Mucosa of descending colon (tissue), 3 donors: ENCODE measurements around the gene PATL2. TPM values are rescaled to one million over a fixed set of nuclear protein-coding genes. Genes with fewer than 3 reads are reported as not detected.

ENCODE experiments used
- ATAC-seq: fragments of 200-7000 bp; cut with Tn5 transposase; one replicate; pipeline ENCODE4 v1.9.1; 2020; ENCODE audit warnings: mild to moderate bottlenecking, moderate library complexity
- DNase-seq, 3 donors: peaks; one replicate each; pipeline ENCODE4 v3.0.0-alpha.2; 2020
- H3K36me3 ChIP-seq: fragments of 200-600 bp; one replicate; pipeline ENCODE4 v1.8.0; 2021; ENCODE audit warnings: low read depth, mild to moderate bottlenecking
- H3K4me1 ChIP-seq: fragments of 200-600 bp; one replicate; pipeline ENCODE4 v1.8.0; 2021; ENCODE audit warnings: low read depth, mild to moderate bottlenecking
- H3K4me3 ChIP-seq: fragments of 200-600 bp; one replicate; pipeline ENCODE4 v1.8.0; 2021; ENCODE audit warnings: mild to moderate bottlenecking
- H3K9me3 ChIP-seq: fragments of 200-600 bp; one replicate; pipeline ENCODE4 v1.8.0; 2021; ENCODE audit warnings: mild to moderate bottlenecking
- CTCF ChIP-seq: fragments of 200-600 bp; IDR thresholded peaks from one replicate; pipeline ENCODE4 v1.8.0; 2022; ENCODE audit warnings: antibody characterized with exemption, mild to moderate bottlenecking
- intact Hi-C, 2 donors: fragments of 100-400 bp; cut with DNase I in 1 of 2; cut with micrococcal nuclease in 1 of 2; formaldehyde crosslinking; loops; one replicate each; pipeline versions ENCODE4 v1.11.0 to v1.11.1; 2022; cut with DNase I, micrococcal nuclease
- total RNA-seq, 3 donors: library from RNA; stranded (reverse); fragmentation: NEBNext Ultra II Directional in 2 of 3; extraction: Animal tissue kit (Norgen Biotek cat#: 25700) in 2 of 3; gene quantifications; one replicate each; pipeline versions ENCODE4 v1.2.1 to v1.2.4, GENCODE V29; 2021 to 2023
- donor health status: DM: no; HTN: no; CAD: no; lungs with moderate emphysema.
- donor health status: DM: no; HTN: no; CAD: no.
- donor health status: DM: no; HTN: yes; CAD: no.

PATL2 gene
- total RNA-seq, 3 donors from 2014 or later = 3.9 to 6.4 (median 4.4) TPM

- ATAC-seq = no peak
- Histone ChIP-seq H3K4me1 (peaks cover 26% of the 10 kb centered on the region), H3K9me3 (no peaks in the 10 kb centered on the region), H3K4me3 (no peak overlapping the region), H3K36me3 (peaks cover 22% of the 10 kb centered on the region)
- intact Hi-C loops = no loop called here
- no peak for DNase-seq
- no peak for TF ChIP-seq CTCF
These were observed 4.1 kb upstream of the PATL2 start for GRCh38 chr15:44715142-44715796.

GRCh38 chr15:44713006-44713966 is 2.2 kb upstream of the PATL2 start:
- intact Hi-C loops = no loop called here
- no peak for TF ChIP-seq CTCF
- ATAC-seq (no peak), DNase-seq (no peak)
- H3K9me3 ChIP-seq = no peaks in the 10 kb centered on the region
- H3K4me1 ChIP-seq = peaks cover 20% of the 10 kb centered on the region
- peak overlapping the region; percentile 98 for H3K4me3 ChIP-seq
- H3K36me3 ChIP-seq = peaks cover 22% of the 10 kb centered on the region

GRCh38 chr15:44712346-44713005 is 1.4 kb upstream of the PATL2 start:
- TF ChIP-seq CTCF = no peak
- Histone ChIP-seq H3K4me3 (peak overlapping the region; percentile 98), H3K4me1 (peaks cover 28% of the 10 kb centered on the region), H3K36me3 (peaks cover 16% of the 10 kb centered on the region), H3K9me3 (no peaks in the 10 kb centered on the region)
- ATAC-seq (peak; percentile 63), DNase-seq (peak; percentile 71 to 94 (median 74))
- intact Hi-C loops = no loop called here

- DNase-seq (peak in 2 of 3 donors; percentile 62 to 81), ATAC-seq (peak; percentile 50)
- intact Hi-C loops = no loop called here
- Histone ChIP-seq H3K9me3 (no peaks in the 10 kb centered on the region), H3K4me1 (peaks cover 34% of the 10 kb centered on the region), H3K36me3 (peaks cover 15% of the 10 kb centered on the region), H3K4me3 (peak overlapping the region; percentile 98)
- no peak for TF ChIP-seq CTCF
These were observed 721 bp upstream of the PATL2 start for GRCh38 chr15:44711743-44712345.
